ENCODE data around the gene EXOC6B. TPM values are rescaled to one million over a fixed set of nuclear protein-coding genes. Genes with fewer than 3 reads are reported as not detected.

EXOC6B gene
- total RNA-seq, 2 donors from 2014 or later: 11.7 to 12.9 TPM

- Histone ChIP-seq H3K27ac (no peak overlapping the region), H3K4me3 (no peak overlapping the region), H3K4me1 (peaks cover 14% of the 10 kb centered on the region), H3K36me3 (replicated peaks in 1 of 2; ENCODE audit: insufficient read depth in 1 of 2, low read depth in 2 of 2) (no peaks in the 10 kb centered on the region), H3K9me3 (no peaks in the 10 kb centered on the region), H3K27me3 (no peaks in the 10 kb centered on the region)
- intact Hi-C loops (cut with DNase I): no loop called here
- no peak for TF ChIP-seq POLR2A (IDR thresholded peaks at IDR 0.05)
- TF ChIP-seq, protein P1, sequence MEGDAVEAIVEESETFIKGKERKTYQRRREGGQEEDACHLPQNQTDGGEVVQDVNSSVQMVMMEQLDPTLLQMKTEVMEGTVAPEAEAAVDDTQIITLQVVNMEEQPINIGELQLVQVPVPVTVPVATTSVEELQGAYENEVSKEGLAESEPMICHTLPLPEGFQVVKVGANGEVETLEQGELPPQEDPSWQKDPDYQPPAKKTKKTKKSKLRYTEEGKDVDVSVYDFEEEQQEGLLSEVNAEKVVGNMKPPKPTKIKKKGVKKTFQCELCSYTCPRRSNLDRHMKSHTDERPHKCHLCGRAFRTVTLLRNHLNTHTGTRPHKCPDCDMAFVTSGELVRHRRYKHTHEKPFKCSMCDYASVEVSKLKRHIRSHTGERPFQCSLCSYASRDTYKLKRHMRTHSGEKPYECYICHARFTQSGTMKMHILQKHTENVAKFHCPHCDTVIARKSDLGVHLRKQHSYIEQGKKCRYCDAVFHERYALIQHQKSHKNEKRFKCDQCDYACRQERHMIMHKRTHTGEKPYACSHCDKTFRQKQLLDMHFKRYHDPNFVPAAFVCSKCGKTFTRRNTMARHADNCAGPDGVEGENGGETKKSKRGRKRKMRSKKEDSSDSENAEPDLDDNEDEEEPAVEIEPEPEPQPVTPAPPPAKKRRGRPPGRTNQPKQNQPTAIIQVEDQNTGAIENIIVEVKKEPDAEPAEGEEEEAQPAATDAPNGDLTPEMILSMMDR (IDR thresholded peaks at IDR 0.05): no peak
- 59 to 81% methylated on average over 1 of the region's 1 CpG for WGBS, 2 donors
- DNase-seq (no peak), ATAC-seq (no peak)
Measured at GRCh38 chr2:72271276-72271614, 554.6 kb downstream of the EXOC6B start.

DNA sequence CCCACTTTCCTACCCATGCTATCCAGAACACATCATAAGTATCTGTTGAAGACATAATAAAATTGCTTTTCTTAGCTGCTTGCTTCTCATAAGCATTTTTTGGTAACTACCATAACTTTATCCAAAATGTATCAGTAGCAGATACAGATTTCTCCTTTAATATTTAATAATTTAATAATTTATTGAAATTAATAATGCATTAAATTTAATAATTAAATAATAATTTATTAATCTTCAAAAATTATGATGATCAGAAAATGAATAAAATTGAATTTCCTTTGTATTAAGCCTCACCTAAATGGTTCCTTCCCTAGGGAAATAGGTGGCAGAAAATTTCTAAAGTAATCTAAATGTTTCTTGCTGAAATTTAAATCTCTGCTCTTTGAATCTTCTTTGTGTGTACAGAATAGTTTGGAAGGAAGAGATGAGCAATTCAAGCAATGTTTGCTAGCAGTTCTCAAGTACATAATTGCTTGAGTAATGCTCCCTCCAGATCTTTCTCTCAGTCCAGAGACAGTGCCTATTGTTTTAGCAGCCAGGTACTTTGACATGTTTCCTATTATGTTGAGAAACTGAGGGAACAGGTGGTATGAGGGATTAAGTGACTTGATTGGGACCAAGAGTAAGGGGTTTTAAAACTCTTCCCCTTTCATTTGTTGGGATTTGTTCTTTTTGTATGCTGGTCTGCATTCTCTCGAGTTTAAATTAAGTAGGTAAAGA is 555.1 kb downstream of the EXOC6B start:
- Histone ChIP-seq H3K9me3 (no peaks in the 10 kb centered on the region), H3K4me1 (peaks cover 14% of the 10 kb centered on the region), H3K4me3 (no peak overlapping the region), H3K36me3 (replicated peaks in 1 of 2; ENCODE audit: insufficient read depth in 1 of 2, low read depth in 2 of 2) (no peaks in the 10 kb centered on the region), H3K27ac (no peak overlapping the region), H3K27me3 (no peaks in the 10 kb centered on the region)
- WGBS, 2 donors: 77 to 82% methylated on average over 1 of the region's 1 CpG
- no peak for DNase-seq
- ATAC-seq: no peak
- TF ChIP-seq POLR2A (IDR thresholded peaks at IDR 0.05): no peak
- TF ChIP-seq, protein P1 (IDR thresholded peaks at IDR 0.05): no peak
- intact Hi-C loops (cut with DNase I): no loop called here

DNA sequence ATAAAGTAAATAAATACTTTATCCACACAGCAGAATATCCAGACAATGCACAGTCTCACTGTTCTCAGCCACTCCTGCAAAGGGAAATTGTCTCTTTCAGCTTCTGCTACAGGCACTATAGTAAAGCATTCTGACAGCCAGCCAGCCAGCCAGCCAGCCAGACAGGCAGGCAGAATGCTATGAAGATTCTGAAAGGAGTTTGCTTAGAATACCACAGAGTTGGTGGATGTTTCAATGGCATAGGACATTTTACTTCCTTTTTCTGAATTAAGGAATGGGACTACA is 562.1 kb downstream of the EXOC6B start:
- no peaks in the 10 kb centered on the region for H3K9me3 ChIP-seq
- no peak for DNase-seq
- no peak overlapping the region for H3K4me3 ChIP-seq
- H3K36me3 ChIP-seq (replicated peaks in 1 of 2; ENCODE audit: insufficient read depth in 1 of 2, low read depth in 2 of 2): no peaks in the 10 kb centered on the region
- intact Hi-C loops (cut with DNase I): no loop called here
- H3K4me1 ChIP-seq: peaks cover 3% of the 10 kb centered on the region
- ATAC-seq: no peak
- TF ChIP-seq POLR2A (IDR thresholded peaks at IDR 0.05): no peak
- TF ChIP-seq, protein P1 (IDR thresholded peaks at IDR 0.05): no peak
- no peaks in the 10 kb centered on the region for H3K27me3 ChIP-seq
- no peak overlapping the region for H3K27ac ChIP-seq

DNA sequence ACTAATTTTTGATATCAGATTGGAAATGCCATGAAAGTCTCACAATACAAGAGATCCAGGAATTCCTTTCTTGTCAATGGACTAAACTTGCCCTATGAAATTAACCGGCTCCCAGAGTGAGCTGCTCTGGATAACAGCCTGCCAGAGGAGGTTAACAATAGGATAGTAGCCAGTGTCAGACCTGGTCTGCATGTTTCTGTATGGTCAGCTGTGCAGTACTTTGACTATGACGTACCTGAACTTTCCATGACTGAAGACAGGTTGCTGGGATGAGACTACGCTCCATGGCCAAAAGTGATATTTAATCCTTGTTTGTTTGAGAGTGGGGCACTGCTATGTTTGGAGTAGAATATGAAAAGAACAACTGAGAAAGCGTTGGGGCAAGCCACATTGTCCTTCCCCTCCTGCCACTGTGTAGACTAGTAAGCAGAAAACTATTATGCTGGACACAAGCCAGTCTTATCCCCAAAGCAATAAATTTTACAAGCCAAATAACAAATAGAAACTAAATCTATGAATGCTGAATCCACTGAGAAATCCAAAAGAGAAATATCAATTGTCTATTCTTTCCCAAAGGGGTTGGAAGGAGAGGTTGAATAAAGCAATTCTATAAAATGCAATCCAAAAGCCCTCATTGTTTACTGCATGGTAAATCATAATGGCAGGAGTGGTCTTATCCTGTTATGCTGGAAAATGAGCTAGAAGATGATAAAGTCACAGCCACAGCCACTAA is 562.6 kb downstream of the EXOC6B start:
- Histone ChIP-seq H3K4me1 (peaks cover 3% of the 10 kb centered on the region), H3K27ac (no peak overlapping the region), H3K27me3 (no peaks in the 10 kb centered on the region), H3K4me3 (no peak overlapping the region), H3K9me3 (no peaks in the 10 kb centered on the region), H3K36me3 (replicated peaks in 1 of 2; ENCODE audit: insufficient read depth in 1 of 2, low read depth in 2 of 2) (no peaks in the 10 kb centered on the region)
- intact Hi-C loops (cut with DNase I): no loop called here
- no peak for DNase-seq
- TF ChIP-seq POLR2A (IDR thresholded peaks at IDR 0.05): no peak
- TF ChIP-seq, protein P1 (IDR thresholded peaks at IDR 0.05): no peak
- WGBS, 2 donors: 81 to 88% methylated on average over 4 of the region's 4 CpGs
- ATAC-seq: no peak

GRCh38 chr2:72261076-72261475 is 564.8 kb downstream of the EXOC6B start:
- Histone ChIP-seq H3K4me3 (no peak overlapping the region), H3K9me3 (no peaks in the 10 kb centered on the region), H3K27me3 (no peaks in the 10 kb centered on the region), H3K4me1 (peaks cover 3% of the 10 kb centered on the region), H3K36me3 (replicated peaks in 1 of 2; ENCODE audit: insufficient read depth in 1 of 2, low read depth in 2 of 2) (no peaks in the 10 kb centered on the region), H3K27ac (no peak overlapping the region)
- 70 to 73% methylated on average over 2 of the region's 2 CpGs for WGBS, 2 donors
- intact Hi-C loops (cut with DNase I): no loop called here
- no peak for TF ChIP-seq POLR2A (IDR thresholded peaks at IDR 0.05)
- TF ChIP-seq, protein P1 (IDR thresholded peaks at IDR 0.05): no peak
- no peak for ATAC-seq
- no peak for DNase-seq

All from body of pancreas (tissue), 4 donors.